ENCODE results near the gene NLRP8. TPM values are rescaled to one million over a fixed set of nuclear protein-coding genes. Genes with fewer than 3 reads are reported as not detected.

The NLRP8 gene
- total and polyA plus RNA-seq, 2 of the 4 experiments (the other 2 are of a cell fraction): not detected

- Histone ChIP-seq H4K5ac (ENCODE audit: low read depth, low read length) (no peak overlapping the region), H3K9me1 (ENCODE audit: insufficient read depth, low read length) (no peaks in the 10 kb centered on the region), H3K18ac (ENCODE audit: low read depth, low read length) (no peak overlapping the region), H3K4ac (ENCODE audit: low read depth, low read length) (no peak overlapping the region), H3K4me1 (ENCODE audit: control insufficient read depth, insufficient read depth, low read length) (no peaks in the 10 kb centered on the region), H3K27ac (ENCODE audit: insufficient read depth, low read length) (no peak overlapping the region), H3K36me3 (ENCODE audit: control insufficient read depth, insufficient read depth, low read length) (no peaks in the 10 kb centered on the region), H2AK9ac (replicated peaks; ENCODE audit: low read depth, low read length, poor library complexity) (no peak overlapping the region), H2BK15ac (ENCODE audit: low read depth, low read length) (no peak overlapping the region), H2AFZ (replicated peaks; ENCODE audit: low read length, poor library complexity) (no peak overlapping the region), H4K20me1 (ENCODE audit: insufficient read depth, low read length) (no peaks in the 10 kb centered on the region), H3K14ac (replicated peaks; ENCODE audit: low read depth, low read length) (no peak overlapping the region), H3K9ac (ENCODE audit: low read depth, low read length) (no peak overlapping the region), H2AK5ac (ENCODE audit: low read depth, low read length) (no peak overlapping the region), H4K8ac (ENCODE audit: low read depth in 2 of 2, low read length in 2 of 2) (no peak overlapping the region), H2BK120ac (ENCODE audit: low read depth, low read length) (no peak overlapping the region), H3K56ac (ENCODE audit: extremely low read depth, insufficient read depth, low read length) (no peak overlapping the region), H3K4me3 (ENCODE audit: insufficient read depth, low read depth, low read length) (no peak overlapping the region), H3K27me3 (ENCODE audit: control insufficient read depth, insufficient read depth, low read length) (no peaks in the 10 kb centered on the region), H4K91ac (ENCODE audit: insufficient read depth, low read depth, low read length) (no peak overlapping the region), H3K79me1 (ENCODE audit: low read depth in 1 of 2, low read length in 2 of 2) (no peaks in the 10 kb centered on the region), H3K23ac (ENCODE audit: low read depth, low read length) (no peak overlapping the region), H3K9me3 (ENCODE audit: control insufficient read depth, insufficient read depth, low read length) (peaks cover 18% of the 10 kb centered on the region), H2BK20ac (ENCODE audit: low read depth, low read length) (no peak overlapping the region), H2BK5ac (ENCODE audit: low read depth, low read length, poor library complexity, severe bottlenecking) (no peak overlapping the region), H3K4me2 (ENCODE audit: low read depth, low read length) (no peak overlapping the region)
- intact Hi-C loops (cut with micrococcal nuclease) (no loop called here), dilution Hi-C loops (cut with HindIII; ENCODE audit: low sequenced_read_pairs, unreplicated experiment) (no loop called here), in situ Hi-C loops (cut with MboI; ENCODE audit: low sequenced_read_pairs) (no loop called here)
- CTCF ChIA-PET: interaction anchor here (0.7 kb wide), 1 partner anchor 40 kb away, joined by 3 read pairs; no protein-coding TSS in a partner anchor
- BruUV-seq (replicated peaks): no TSS peak
- POLR2A ChIA-PET (ENCODE audit: unreplicated experiment): no interaction called here
- TF ChIP-seq CHD1 (IDR thresholded peaks at IDR 0.05; ENCODE audit: low read depth, low read length) (no peak), NFE2L2 (IDR thresholded peaks at IDR 0.05; ENCODE audit: low read depth, low read length) (no peak), USF2 (IDR thresholded peaks at IDR 0.05; ENCODE audit: low read depth, low read length) (no peak), RAD21 (IDR thresholded peaks at IDR 0.05; ENCODE audit: low read length) (no peak), SMC3 (IDR thresholded peaks at IDR 0.05; ENCODE audit: low read depth, low read length) (no peak), MXI1 (IDR thresholded peaks at IDR 0.05; ENCODE audit: borderline replicate concordance, low read depth, low read length) (no peak), BHLHE40 (IDR thresholded peaks at IDR 0.05; ENCODE audit: low read depth, low read length) (no peak), ELK1 (IDR thresholded peaks at IDR 0.05; ENCODE audit: borderline replicate concordance, low read depth, low read length) (no peak), CTCF (conservative IDR thresholded peaks at IDR 0.05; ENCODE audit: low read depth, low read length) (no peak), RFX5 (IDR thresholded peaks at IDR 0.05; ENCODE audit: low read depth, low read length) (no peak), FOS (IDR thresholded peaks at IDR 0.05; ENCODE audit: low read depth, low read length) (no peak), CEBPB (IDR thresholded peaks at IDR 0.05; ENCODE audit: low read depth, low read length) (no peak), MAFK (IDR thresholded peaks at IDR 0.05; ENCODE audit: low read depth, low read length) (no peak), MAZ (IDR thresholded peaks at IDR 0.05; ENCODE audit: borderline replicate concordance, low read depth, low read length) (no peak)
- ATAC-seq (ENCODE audit: low read depth): no peak
- no peak for DNase-seq
- no CpG with 5 or more reads among the region's 1 CpG for WGBS, 2 experiments (ENCODE audit: extremely low coverage in 2 of 2, insufficient read length in 1 of 2)
Measured at GRCh38 chr19:56014765-56015164, 67.1 kb downstream of the NLRP8 start.
